IMR-90 (cell line): ENCODE data around the gene IL12RB2. TPM values are rescaled to one million over a fixed set of nuclear protein-coding genes. Genes with fewer than 3 reads are reported as not detected.

Experiments
- ATAC-seq: fragments of 200-7000 bp; cut with Tn5 transposase; 2 replicates; pipeline ENCODE4 v1.9.1; 2020; ENCODE audit warnings: low read depth, mild to moderate bottlenecking, moderate library complexity
- BruUV-seq: library from RNA; stranded (reverse); fragments of 400-500 nt; replicated peaks from 2 replicates; lab custom pipeline; 2021; lab: Mats Ljungman, UMichigan
- CTCF ChIA-PET: fragments of 300-600 bp; formaldehyde crosslinking; extraction: SDS; loops from one replicate; lab custom pipeline; 2021; ENCODE audit warnings: antibody characterized with exemption; lab: Yijun Ruan, JAX
- POLR2A ChIA-PET: fragments of 300-600 bp; sonication (Branson Sonifier 250); formaldehyde crosslinking; loops from one replicate; lab custom pipeline; 2022; ENCODE audit warnings: antibody characterized with exemption; ENCODE audit not compliant: unreplicated experiment; lab: Charles Lee
- DNase-seq: peaks from one replicate; pipeline ENCODE4 v3.0.0; 2013
- H2AFZ ChIP-seq: replicated peaks from 2 replicates; pipeline ENCODE3; 2013; ENCODE audit warnings: low read length, mild to moderate bottlenecking; ENCODE audit not compliant: poor library complexity
- H2AK5ac ChIP-seq: 2 replicates; pipeline ENCODE4 v1.6.1; 2013; ENCODE audit warnings: low read depth, low read length, inconsistent platforms
- H2AK9ac ChIP-seq: replicated peaks from 2 replicates; pipeline ENCODE3; 2013; ENCODE audit warnings: mild to moderate bottlenecking, low read depth, low read length, moderate library complexity; ENCODE audit not compliant: poor library complexity
- H2BK120ac ChIP-seq: 2 replicates; pipeline ENCODE4 v1.6.1; 2013; ENCODE audit warnings: low read depth, low read length, inconsistent platforms
- H2BK15ac ChIP-seq: 3 replicates; pipeline ENCODE4 v1.6.1; 2013; ENCODE audit warnings: low read depth, low read length, inconsistent platforms
- H2BK20ac ChIP-seq: 2 replicates; pipeline ENCODE4 v1.6.1; 2013; ENCODE audit warnings: low read depth, mild to moderate bottlenecking, inconsistent platforms, low read length, moderate library complexity
- H2BK5ac ChIP-seq: 2 replicates; pipeline ENCODE4 v1.6.1; 2013; ENCODE audit warnings: mild to moderate bottlenecking, low read depth, low read length, inconsistent platforms; ENCODE audit not compliant: poor library complexity, severe bottlenecking
- H3K14ac ChIP-seq: replicated peaks from 2 replicates; pipeline ENCODE4 v1.6.1; 2013; ENCODE audit warnings: low read depth, low read length, inconsistent platforms
- H3K18ac ChIP-seq: 2 replicates; pipeline ENCODE4 v1.6.1; 2013; ENCODE audit warnings: low read depth, low read length, control low read depth
- H3K23ac ChIP-seq: 2 replicates; pipeline ENCODE4 v1.6.1; 2013; ENCODE audit warnings: low read depth, low read length, inconsistent platforms
- H3K27ac ChIP-seq: 2 replicates; pipeline ENCODE4 v1.5.1; 2013; ENCODE audit warnings: mild to moderate bottlenecking, control low read depth, low read length; ENCODE audit not compliant: insufficient read depth
- H3K27me3 ChIP-seq: 2 replicates; pipeline ENCODE4 v1.6.1; 2013; ENCODE audit warnings: low read length; ENCODE audit not compliant: control insufficient read depth, insufficient read depth
- H3K36me3 ChIP-seq: 2 replicates; pipeline ENCODE4 v1.6.1; 2013; ENCODE audit warnings: low read length, mixed read lengths; ENCODE audit not compliant: control insufficient read depth, insufficient read depth
- H3K4ac ChIP-seq: 2 replicates; pipeline ENCODE4 v1.6.1; 2013; ENCODE audit warnings: low read depth, low read length, inconsistent platforms
- H3K4me1 ChIP-seq: 2 replicates; pipeline ENCODE4 v1.6.1; 2013; ENCODE audit warnings: low read length, mixed read lengths; ENCODE audit not compliant: control insufficient read depth, insufficient read depth
- H3K4me2 ChIP-seq: 2 replicates; pipeline ENCODE4 v1.6.1; 2013; ENCODE audit warnings: low read depth, mild to moderate bottlenecking, control low read depth, low read length, moderate library complexity
- H3K4me3 ChIP-seq: 2 replicates; pipeline ENCODE4 v1.5.1; 2013; ENCODE audit warnings: low read depth, mild to moderate bottlenecking, control low read depth, low read length, moderate library complexity; ENCODE audit not compliant: insufficient read depth
- H3K56ac ChIP-seq: 2 replicates; pipeline ENCODE4 v1.6.1; 2013; ENCODE audit warnings: low read length, inconsistent platforms; ENCODE audit not compliant: insufficient read depth; ENCODE audit errors: extremely low read depth
- H3K79me1 ChIP-seq, 2 experiments: 2 replicates each; pipeline ENCODE4 v1.6.1; 2013; ENCODE audit warnings: low read length in 2 of 2, inconsistent platforms in 1 of 2, low read depth in 1 of 2
- H3K9ac ChIP-seq: 2 replicates; pipeline ENCODE4 v1.6.1; 2013; ENCODE audit warnings: low read depth, low read length, control low read depth
- H3K9me1 ChIP-seq: 2 replicates; pipeline ENCODE4 v1.6.1; 2013; ENCODE audit warnings: low read length, inconsistent platforms; ENCODE audit not compliant: insufficient read depth
- H3K9me3 ChIP-seq: 2 replicates; pipeline ENCODE4 v1.6.1; 2013; ENCODE audit warnings: low read length; ENCODE audit not compliant: control insufficient read depth, insufficient read depth
- H4K20me1 ChIP-seq: 2 replicates; pipeline ENCODE4 v1.6.1; 2013; ENCODE audit warnings: low read length, inconsistent platforms; ENCODE audit not compliant: insufficient read depth
- H4K5ac ChIP-seq: 2 replicates; pipeline ENCODE4 v1.6.1; 2013; ENCODE audit warnings: mild to moderate bottlenecking, low read depth, low read length, control low read depth
- H4K8ac ChIP-seq, 2 experiments: 2 replicates each; pipeline ENCODE4 v1.6.1; 2013; ENCODE audit warnings: low read depth in 2 of 2, low read length in 2 of 2, control low read depth in 1 of 2, inconsistent platforms in 1 of 2
- H4K91ac ChIP-seq: 2 replicates; pipeline ENCODE4 v1.6.1; 2013; ENCODE audit warnings: low read depth, low read length, inconsistent platforms; ENCODE audit not compliant: insufficient read depth
- BHLHE40 ChIP-seq: fragments of 150-350 bp; IDR thresholded peaks from 2 replicates; pipeline ENCODE4 v1.6.1; 2016; ENCODE audit warnings: mild to moderate bottlenecking, low read depth, low read length
- CEBPB ChIP-seq: IDR thresholded peaks from 2 replicates; pipeline ENCODE4 v1.6.1; 2012; ENCODE audit warnings: low read depth, low read length, improper control_type of control experiment
- CTCF ChIP-seq: conservative IDR thresholded peaks from 2 replicates; pipeline ENCODE4 v1.5.1; 2012; ENCODE audit warnings: mild to moderate bottlenecking, low read depth, low read length, improper control_type of control experiment
- FOS ChIP-seq: fragments of 150-350 bp; IDR thresholded peaks from 2 replicates; pipeline ENCODE4 v1.6.1; 2016; ENCODE audit warnings: low read depth, low read length
- MAFK ChIP-seq: IDR thresholded peaks from 2 replicates; pipeline ENCODE4 v1.6.1; 2012; ENCODE audit warnings: low read depth, low read length, improper control_type of control experiment
- MAZ ChIP-seq: IDR thresholded peaks from 2 replicates; pipeline ENCODE4 v1.6.1; 2012; ENCODE audit warnings: low read depth, mild to moderate bottlenecking, low read length, improper control_type of control experiment, moderate library complexity, borderline replicate concordance
- MXI1 ChIP-seq: IDR thresholded peaks from 2 replicates; pipeline ENCODE4 v1.6.1; 2012; ENCODE audit warnings: low read depth, mild to moderate bottlenecking, low read length, moderate library complexity, borderline replicate concordance
- POLR2A ChIP-seq: IDR thresholded peaks from 2 replicates; pipeline ENCODE4 v1.6.1; 2012; ENCODE audit warnings: mild to moderate bottlenecking, low read depth, low read length
- SMC3 ChIP-seq: fragments of 150-350 bp; IDR thresholded peaks from 2 replicates; pipeline ENCODE4 v1.6.1; 2016; ENCODE audit warnings: low read depth, mild to moderate bottlenecking, antibody characterized with exemption, low read length, moderate library complexity
- WGBS, 2 experiments: methylation state at CpG; one replicate each; pipeline versions ENCODE4 v1.1.5 to v1.1.7; 2013; ENCODE audit warnings: missing lambda C conversion rate in 2 of 2; ENCODE audit not compliant: insufficient read length in 1 of 2; ENCODE audit errors: extremely low coverage in 2 of 2; 5-methylcytosine and 5-hydroxymethylcytosine counted together
- dilution Hi-C: fragments of 300-500 bp; cut with HindIII; formaldehyde crosslinking; loops from one replicate; pipeline ENCODE4 v1.14.3; 2018; ENCODE audit warnings: low sequenced_read_pairs; ENCODE audit not compliant: unreplicated experiment
- in situ Hi-C: fragments of 300-500 bp; cut with MboI; formaldehyde crosslinking; loops from 3 replicates; pipeline ENCODE4 v1.14.3; 2019; ENCODE audit warnings: low sequenced_read_pairs, inconsistent platforms, mixed read lengths
- intact Hi-C: fragments of 100-400 bp; cut with micrococcal nuclease; formaldehyde crosslinking; loops from 2 replicates; pipeline ENCODE4 v1.10.0; 2022
- polyA plus RNA-seq, 3 experiments: library from polyadenylated mRNA; depleted of rRNA; stranded (reverse); fragments of >200 nt; gene quantifications; 2 replicates each; pipeline ENCODE4 v1.2.3, GENCODE V29; 2012; ENCODE audit warnings: low replicate concordance in 1 of 3
- total RNA-seq: library from RNA; depleted of rRNA; stranded (reverse); fragments of >200 nt; gene quantifications from 2 replicates; pipeline ENCODE4 v1.2.3, GENCODE V29; 2012

The IL12RB2 gene
- total and polyA plus RNA-seq, 2 of the 4 experiments (the other 2 are of a cell fraction) = not detected

GRCh38 chr1:67399199-67399993 is 91.7 kb downstream of the IL12RB2 start:
- dilution Hi-C loops = no loop called here
- H2BK20ac ChIP-seq = no peak overlapping the region
- H2AK9ac ChIP-seq = no peak overlapping the region
- ChIA-PET POLR2A (no interaction called here), CTCF (no interaction called here)
- no peak overlapping the region for H2BK5ac ChIP-seq
- H3K4me1 ChIP-seq = no peaks in the 10 kb centered on the region; the same call in 1 of the 2 replicates
- no peaks in the 10 kb centered on the region for H4K20me1 ChIP-seq
- no peaks in the 10 kb centered on the region for H3K27me3 ChIP-seq
- H4K91ac ChIP-seq = no peak overlapping the region
- no peak overlapping the region for H4K5ac ChIP-seq
- no peak overlapping the region for H3K56ac ChIP-seq
- no peak overlapping the region for H3K4me2 ChIP-seq
- no peaks in the 10 kb centered on the region for H3K9me3 ChIP-seq
- H3K79me1 ChIP-seq = peaks cover 0 to 3% of the 10 kb centered on the region in 2 experiments; a peak in 1 of 4 replicates
- H3K9ac ChIP-seq = no peak overlapping the region
- BruUV-seq = no TSS peak
- no peak overlapping the region for H2AFZ ChIP-seq
- 100% methylated on average over 1 of the region's 7 CpGs; no CpG with 5 or more reads in 1 of the 2 experiments for WGBS, 2 experiments
- no peak overlapping the region for H3K4ac ChIP-seq
- no peak overlapping the region for H3K27ac ChIP-seq
- H2AK5ac ChIP-seq = no peak overlapping the region
- no peak overlapping the region for H4K8ac ChIP-seq
- H3K23ac ChIP-seq = no peak overlapping the region
- TF ChIP-seq BHLHE40 = no peak
- no peak for TF ChIP-seq MXI1
- TF ChIP-seq MAFK = no peak
- no peak for TF ChIP-seq CEBPB
- TF ChIP-seq CTCF = no peak
- TF ChIP-seq MAZ = no peak
- TF ChIP-seq POLR2A = no peak
- TF ChIP-seq SMC3 = no peak
- TF ChIP-seq FOS = no peak
- peaks cover 2% of the 10 kb centered on the region for H3K36me3 ChIP-seq
- no peak overlapping the region for H3K4me3 ChIP-seq
- no peak overlapping the region for H3K18ac ChIP-seq
- ATAC-seq (no peak), DNase-seq (no peak)
- H3K9me1 ChIP-seq = peaks cover 5% of the 10 kb centered on the region; the same call in 1 of the 2 replicates
- no peak overlapping the region for H2BK15ac ChIP-seq
- no peak overlapping the region for H2BK120ac ChIP-seq
- no peak overlapping the region for H3K14ac ChIP-seq
- intact Hi-C loops = no loop called here
- in situ Hi-C loops = no loop called here
